M059J (cell line): ENCODE data around the gene FAM193A. TPM values are rescaled to one million over a fixed set of nuclear protein-coding genes. Genes with fewer than 3 reads are reported as not detected.
"Not testable (repeated sequence)": the region's sequence is repeated elsewhere in the genome, so short reads cannot be mapped to it uniquely, and the experiment has no call there.

Source experiments
- DNase-seq: peaks from one replicate; pipeline ENCODE4 v3.0.0-alpha.2; 2012; ENCODE audit warnings: low read depth
- total RNA-seq: library from RNA; depleted of rRNA; stranded (reverse); fragments of >200 nt; shearing (Covaris generic); gene quantifications from 2 replicates; pipeline ENCODE4 v1.2.3, GENCODE V29; 2014

The FAM193A gene
- total RNA-seq, 1 experiment from 2014 or later: 12.7 TPM

- DNase-seq: no peak
Measured at GRCh38 chr4:2691952-2692435, 155.5 kb downstream of the FAM193A start.

- peak; percentile 27 for DNase-seq
Measured at GRCh38 chr4:2694691-2695090, 158.2 kb downstream of the FAM193A start.

GRCh38 chr4:2695346-2696060 is 159.1 kb downstream of the FAM193A start:
- no peak for DNase-seq

- no peak for DNase-seq
Measured at GRCh38 chr4:2696423-2696822, 160.0 kb downstream of the FAM193A start.

GRCh38 chr4:2697995-2698414 is 161.6 kb downstream of the FAM193A start:
- DNase-seq: no peak

- DNase-seq: no peak
Measured at GRCh38 chr4:2698504-2698903, 162.1 kb downstream of the FAM193A start.

GRCh38 chr4:2698951-2699505 is 162.6 kb downstream of the FAM193A start:
- no peak for DNase-seq

- DNase-seq: no peak
Measured at GRCh38 chr4:2699534-2699933, 163.1 kb downstream of the FAM193A start.

- DNase-seq: no peak
Measured at GRCh38 chr4:2700031-2700430, 163.6 kb downstream of the FAM193A start.

- no peak for DNase-seq
Measured at GRCh38 chr4:2702361-2702760, 165.9 kb downstream of the FAM193A start.

GRCh38 chr4:2702770-2703169 is 166.3 kb downstream of the FAM193A start:
- DNase-seq: no peak

- DNase-seq: no peak
Measured at GRCh38 chr4:2712261-2712842, 175.9 kb downstream of the FAM193A start.

GRCh38 chr4:2713337-2713736 is 176.9 kb downstream of the FAM193A start:
- DNase-seq: no peak

GRCh38 chr4:2714061-2714770 is 177.8 kb downstream of the FAM193A start:
- DNase-seq: no peak

GRCh38 chr4:2714918-2715317 is 178.5 kb downstream of the FAM193A start:
- DNase-seq: no peak

GRCh38 chr4:2715426-2715825 is 179.0 kb downstream of the FAM193A start:
- DNase-seq: no peak

GRCh38 chr4:2716236-2716635 is 179.8 kb downstream of the FAM193A start:
- no peak for DNase-seq

- no peak for DNase-seq
Measured at GRCh38 chr4:2721586-2721985, 185.1 kb downstream of the FAM193A start.

- DNase-seq: no peak
Measured at GRCh38 chr4:2722033-2722432, 185.6 kb downstream of the FAM193A start.

- no peak for DNase-seq
Measured at GRCh38 chr4:2723751-2724150, 187.3 kb downstream of the FAM193A start.

- no peak for DNase-seq
Measured at GRCh38 chr4:2725380-2725779, 188.9 kb downstream of the FAM193A start.

- not testable (repeated sequence) for DNase-seq
Measured at GRCh38 chr4:2726881-2727280, 190.4 kb downstream of the FAM193A start.

GRCh38 chr4:2728221-2728620 is 191.8 kb downstream of the FAM193A start:
- DNase-seq: no peak
